ENCODE results near the gene OBSCN.

- TF ChIP-seq, protein P1, sequence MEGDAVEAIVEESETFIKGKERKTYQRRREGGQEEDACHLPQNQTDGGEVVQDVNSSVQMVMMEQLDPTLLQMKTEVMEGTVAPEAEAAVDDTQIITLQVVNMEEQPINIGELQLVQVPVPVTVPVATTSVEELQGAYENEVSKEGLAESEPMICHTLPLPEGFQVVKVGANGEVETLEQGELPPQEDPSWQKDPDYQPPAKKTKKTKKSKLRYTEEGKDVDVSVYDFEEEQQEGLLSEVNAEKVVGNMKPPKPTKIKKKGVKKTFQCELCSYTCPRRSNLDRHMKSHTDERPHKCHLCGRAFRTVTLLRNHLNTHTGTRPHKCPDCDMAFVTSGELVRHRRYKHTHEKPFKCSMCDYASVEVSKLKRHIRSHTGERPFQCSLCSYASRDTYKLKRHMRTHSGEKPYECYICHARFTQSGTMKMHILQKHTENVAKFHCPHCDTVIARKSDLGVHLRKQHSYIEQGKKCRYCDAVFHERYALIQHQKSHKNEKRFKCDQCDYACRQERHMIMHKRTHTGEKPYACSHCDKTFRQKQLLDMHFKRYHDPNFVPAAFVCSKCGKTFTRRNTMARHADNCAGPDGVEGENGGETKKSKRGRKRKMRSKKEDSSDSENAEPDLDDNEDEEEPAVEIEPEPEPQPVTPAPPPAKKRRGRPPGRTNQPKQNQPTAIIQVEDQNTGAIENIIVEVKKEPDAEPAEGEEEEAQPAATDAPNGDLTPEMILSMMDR (IDR thresholded peaks at IDR 0.05): no peak
- no peak for TF ChIP-seq POLR2A (IDR thresholded peaks at IDR 0.05)
Observed at GRCh38 chr1:228399531-228400236, 191.8 kb downstream of the OBSCN start.

All from adrenal gland (tissue), 5 donors.